IPS-18a (cell line): ENCODE measurements around the gene TENM4.
"Not testable (repeated sequence)": the region's sequence is repeated elsewhere in the genome, so short reads cannot be mapped to it uniquely, and the experiment has no call there.

Source experiments
- H3K27ac ChIP-seq: one replicate; pipeline ENCODE4 v1.5.1; 2013; ENCODE audit warnings: low read length
- H3K27me3 ChIP-seq: one replicate; pipeline ENCODE4 v1.6.1; 2013; ENCODE audit warnings: mild to moderate bottlenecking, low read length; ENCODE audit not compliant: control insufficient read depth, insufficient read depth
- H3K36me3 ChIP-seq: one replicate; pipeline ENCODE4 v1.6.1; 2013; ENCODE audit warnings: low read depth, low read length; ENCODE audit not compliant: control insufficient read depth
- H3K4me1 ChIP-seq: one replicate; pipeline ENCODE4 v1.6.1; 2013; ENCODE audit warnings: low read depth, low read length; ENCODE audit not compliant: control insufficient read depth
- H3K4me3 ChIP-seq: one replicate; pipeline ENCODE4 v1.5.1; 2013; ENCODE audit warnings: low read length
- H3K9ac ChIP-seq: one replicate; pipeline ENCODE4 v1.6.1; 2013; ENCODE audit warnings: mild to moderate bottlenecking, low read length, moderate library complexity
- H3K9me3 ChIP-seq: one replicate; pipeline ENCODE4 v1.6.1; 2013; ENCODE audit warnings: low read depth, low read length; ENCODE audit not compliant: control insufficient read depth

Gene TENM4

GRCh38 chr11:79232346-79232745 is 208.5 kb downstream of the TENM4 start:
- Histone ChIP-seq H3K27me3 (no peaks in the 10 kb centered on the region), H3K36me3 (no peaks in the 10 kb centered on the region)

GRCh38 chr11:79229047-79229446 is 211.8 kb downstream of the TENM4 start:
- Histone ChIP-seq H3K36me3 (no peaks in the 10 kb centered on the region), H3K27ac (no peak overlapping the region), H3K27me3 (no peaks in the 10 kb centered on the region), H3K9me3 (no peaks in the 10 kb centered on the region), H3K4me1 (peaks cover 17% of the 10 kb centered on the region), H3K4me3 (no peak overlapping the region), H3K9ac (no peak overlapping the region)

More at GRCh38 chr11:79232346-79232745, 208.5 kb downstream of the TENM4 start:
- Histone ChIP-seq H3K4me1 (peaks cover 10% of the 10 kb centered on the region), H3K4me3 (no peak overlapping the region), H3K27ac (no peak overlapping the region), H3K9ac (no peak overlapping the region), H3K9me3 (no peaks in the 10 kb centered on the region)

- no peaks in the 10 kb centered on the region for H3K27me3 ChIP-seq
- peaks cover 17% of the 10 kb centered on the region for H3K4me1 ChIP-seq
- no peak overlapping the region for H3K9ac ChIP-seq
- H3K36me3 ChIP-seq: no peaks in the 10 kb centered on the region
- H3K4me3 ChIP-seq: no peak overlapping the region
- H3K27ac ChIP-seq: no peak overlapping the region
- no peaks in the 10 kb centered on the region for H3K9me3 ChIP-seq
Observed at GRCh38 chr11:79227767-79228755, 212.8 kb downstream of the TENM4 start.

DNA sequence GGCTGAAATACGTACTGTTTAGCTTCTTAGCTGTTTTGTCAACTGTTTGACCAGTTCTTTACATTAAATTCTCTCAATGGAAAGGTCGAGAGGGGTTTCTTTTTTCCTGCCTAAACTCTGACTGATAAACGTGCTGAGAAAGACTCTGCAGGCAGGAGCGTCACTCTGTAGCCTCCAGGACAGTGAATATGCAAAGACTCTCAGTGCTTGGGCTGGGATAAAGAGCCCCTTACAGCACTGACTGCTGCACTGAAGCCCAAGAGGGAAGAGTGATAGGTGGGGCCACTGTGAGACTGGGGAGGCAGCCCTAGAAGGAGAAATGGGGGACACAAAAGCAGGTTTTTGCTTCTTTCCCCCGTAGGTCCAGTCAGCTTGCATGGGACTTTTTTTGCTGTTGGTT is 213.5 kb downstream of the TENM4 start:
- Histone ChIP-seq H3K27ac (no peak overlapping the region), H3K9me3 (no peaks in the 10 kb centered on the region), H3K36me3 (no peaks in the 10 kb centered on the region), H3K27me3 (no peaks in the 10 kb centered on the region), H3K4me1 (peaks cover 17% of the 10 kb centered on the region), H3K4me3 (no peak overlapping the region), H3K9ac (no peak overlapping the region)

- no peaks in the 10 kb centered on the region for H3K36me3 ChIP-seq
- peaks cover 17% of the 10 kb centered on the region for H3K4me1 ChIP-seq
- no peak overlapping the region for H3K9ac ChIP-seq
- no peak overlapping the region for H3K4me3 ChIP-seq
- H3K27ac ChIP-seq: no peak overlapping the region
- H3K9me3 ChIP-seq: no peaks in the 10 kb centered on the region
- no peaks in the 10 kb centered on the region for H3K27me3 ChIP-seq
Observed at GRCh38 chr11:79226126-79226525, 214.7 kb downstream of the TENM4 start.

- not testable (repeated sequence) for H3K27me3 ChIP-seq, H3K4me3 ChIP-seq, H3K9ac ChIP-seq
Observed at GRCh38 chr11:79222163-79222562, 218.7 kb downstream of the TENM4 start.

GRCh38 chr11:79221444-79222130 is 219.2 kb downstream of the TENM4 start:
- H3K4me3 ChIP-seq: no peak overlapping the region
- H3K4me1 ChIP-seq: peaks cover 2% of the 10 kb centered on the region
- no peaks in the 10 kb centered on the region for H3K9me3 ChIP-seq
- H3K27me3 ChIP-seq: no peaks in the 10 kb centered on the region
- no peaks in the 10 kb centered on the region for H3K36me3 ChIP-seq
- no peak overlapping the region for H3K9ac ChIP-seq
- H3K27ac ChIP-seq: no peak overlapping the region

More at GRCh38 chr11:79222163-79222562, 218.7 kb downstream of the TENM4 start:
- not testable (repeated sequence) for H3K36me3 ChIP-seq, H3K9me3 ChIP-seq, H3K27ac ChIP-seq, H3K4me1 ChIP-seq

- no peak overlapping the region for H3K4me3 ChIP-seq
- no peaks in the 10 kb centered on the region for H3K27me3 ChIP-seq
- H3K9ac ChIP-seq: no peak overlapping the region
Observed at GRCh38 chr11:79220171-79220570, 220.7 kb downstream of the TENM4 start.

DNA sequence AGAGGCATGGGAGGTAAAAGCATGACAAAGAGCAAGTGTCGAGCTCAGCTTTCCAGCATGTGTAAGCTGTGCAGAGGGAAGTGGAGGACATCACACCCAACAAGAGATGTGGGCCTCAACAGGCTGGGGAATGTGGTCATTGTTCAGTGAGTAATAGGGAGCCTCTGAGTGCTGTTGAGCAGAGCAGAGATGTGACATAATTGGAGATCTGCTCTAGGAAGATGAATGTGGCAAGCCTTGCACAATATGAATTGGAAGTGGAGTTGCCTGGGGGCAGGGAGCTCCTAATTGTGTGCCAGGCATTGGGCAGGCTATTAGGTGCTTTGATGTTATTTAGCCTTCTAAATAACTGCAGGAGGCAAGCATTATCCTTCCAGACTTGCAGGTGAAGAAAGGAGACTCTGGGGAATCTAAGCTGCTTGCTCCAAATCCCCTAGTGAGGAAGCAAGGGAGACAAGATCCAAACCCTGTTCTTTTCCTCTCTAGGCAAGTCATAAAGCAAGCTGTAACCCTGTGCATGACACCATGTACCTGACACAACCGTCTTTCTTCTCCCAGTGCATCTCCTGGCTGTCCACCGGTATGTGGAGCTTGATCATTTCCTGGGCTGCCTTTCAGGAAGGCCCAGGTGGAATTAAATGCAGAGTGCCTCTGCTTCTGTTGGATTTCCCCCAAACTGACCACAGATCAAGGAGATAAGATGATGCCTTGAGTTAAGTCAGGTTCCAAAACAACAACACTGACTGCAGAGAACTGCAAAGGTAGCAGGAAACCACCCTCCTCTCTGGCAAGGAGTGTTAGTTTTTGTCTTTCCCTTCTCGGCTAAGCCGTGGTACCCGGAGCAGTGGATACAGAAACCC is 221.4 kb downstream of the TENM4 start:
- Histone ChIP-seq H3K9me3 (no peaks in the 10 kb centered on the region), H3K9ac (no peak overlapping the region), H3K36me3 (no peaks in the 10 kb centered on the region), H3K4me1 (no peaks in the 10 kb centered on the region), H3K27me3 (no peaks in the 10 kb centered on the region), H3K4me3 (no peak overlapping the region), H3K27ac (no peak overlapping the region)

More at GRCh38 chr11:79220171-79220570, 220.7 kb downstream of the TENM4 start:
- Histone ChIP-seq H3K9me3 (no peaks in the 10 kb centered on the region), H3K36me3 (no peaks in the 10 kb centered on the region), H3K4me1 (no peaks in the 10 kb centered on the region), H3K27ac (no peak overlapping the region)

GRCh38 chr11:79212741-79213190 is 228.1 kb downstream of the TENM4 start:
- Histone ChIP-seq H3K4me1 (peaks cover 6% of the 10 kb centered on the region), H3K27me3 (no peaks in the 10 kb centered on the region), H3K4me3 (no peak overlapping the region), H3K9me3 (no peaks in the 10 kb centered on the region), H3K9ac (no peak overlapping the region), H3K36me3 (no peaks in the 10 kb centered on the region), H3K27ac (no peak overlapping the region)
